Measurements from ENCODE around the gene KLK4.
"Not testable (repeated sequence)": the region's sequence is repeated elsewhere in the genome, so short reads cannot be mapped to it uniquely, and the experiment has no call there.

The KLK4 gene

DNA sequence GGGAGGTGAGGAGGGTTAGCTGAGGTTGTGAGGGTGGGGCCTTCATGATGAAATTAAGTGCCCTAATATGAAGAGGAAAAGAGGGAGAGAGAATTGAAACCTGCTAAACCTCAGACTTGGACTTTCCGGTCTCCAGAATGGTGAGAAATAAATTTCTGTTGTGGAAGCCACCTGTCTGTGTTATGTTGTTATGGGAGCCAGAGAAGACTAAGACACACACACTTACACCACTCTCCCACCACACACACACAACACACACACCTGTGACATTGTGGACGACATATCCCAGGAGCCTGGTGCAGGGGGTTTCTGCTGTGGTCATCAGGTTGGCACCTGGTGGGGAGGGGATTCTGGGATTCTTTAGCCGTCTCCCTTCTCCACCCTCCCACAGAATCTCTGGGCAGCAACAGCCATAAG is 14.0 kb downstream of the KLK4 start:
- Histone ChIP-seq H3K9ac (ENCODE audit: low read length in 2 of 2) (no peak overlapping the region), H3K4me1 (ENCODE audit: control insufficient read depth, insufficient read depth, low read length) (no peaks in the 10 kb centered on the region), H3K9me3 (ENCODE audit: control insufficient read depth in 2 of 2, low read length in 2 of 2) (no peaks in the 10 kb centered on the region), H3K27me3 (ENCODE audit: control insufficient read depth in 1 of 2, insufficient read depth in 2 of 2, low read length in 2 of 2) (peaks cover 6 to 15% of the 10 kb centered on the region in 2 donors), H3K36me3 (ENCODE audit: control insufficient read depth in 2 of 2, insufficient read depth in 2 of 2, low read length in 2 of 2) (no peaks in the 10 kb centered on the region), H3K27ac (ENCODE audit: low read length) (no peak overlapping the region), H3K4me3 (ENCODE audit: low read length in 2 of 2) (no peak overlapping the region)

DNA sequence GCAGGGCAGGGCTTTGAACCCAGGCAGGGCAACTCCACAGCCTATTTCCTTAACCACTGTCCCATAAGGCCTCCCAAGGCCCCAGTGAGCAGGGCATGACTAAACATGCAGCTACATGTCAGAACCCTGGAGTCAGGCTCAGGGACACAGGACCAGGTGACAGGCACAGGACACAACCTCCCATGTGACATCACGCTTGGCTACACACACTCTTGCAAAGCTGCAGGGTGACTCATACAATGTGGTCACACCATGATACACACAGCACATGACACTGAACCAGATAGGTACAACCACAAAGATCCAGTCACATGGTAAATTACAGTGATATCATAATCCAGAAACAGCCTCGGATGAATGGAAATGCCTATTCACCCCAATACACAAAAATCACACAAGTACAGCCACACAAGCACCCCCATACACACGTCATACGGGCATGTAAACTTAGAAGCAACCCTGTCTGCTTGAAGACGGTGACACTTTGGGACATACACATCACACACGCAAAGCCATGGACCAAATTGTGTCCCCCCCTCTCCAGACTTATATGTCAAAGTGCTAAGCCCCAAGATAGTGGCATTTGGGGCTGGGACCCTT is 14.5 kb downstream of the KLK4 start:
- no peak overlapping the region for H3K27ac ChIP-seq (ENCODE audit: low read length)
- H3K36me3 ChIP-seq (ENCODE audit: control insufficient read depth in 2 of 2, insufficient read depth in 2 of 2, low read length in 2 of 2): no peaks in the 10 kb centered on the region
- H3K4me1 ChIP-seq (ENCODE audit: control insufficient read depth, insufficient read depth, low read length): no peaks in the 10 kb centered on the region
- peaks cover 6 to 15% of the 10 kb centered on the region in 2 donors for H3K27me3 ChIP-seq (ENCODE audit: control insufficient read depth in 1 of 2, insufficient read depth in 2 of 2, low read length in 2 of 2)
- H3K9ac ChIP-seq (ENCODE audit: low read length in 2 of 2): no peak overlapping the region
- no peak overlapping the region for H3K4me3 ChIP-seq (ENCODE audit: low read length in 2 of 2)
- H3K9me3 ChIP-seq (ENCODE audit: control insufficient read depth in 2 of 2, low read length in 2 of 2): no peaks in the 10 kb centered on the region

DNA sequence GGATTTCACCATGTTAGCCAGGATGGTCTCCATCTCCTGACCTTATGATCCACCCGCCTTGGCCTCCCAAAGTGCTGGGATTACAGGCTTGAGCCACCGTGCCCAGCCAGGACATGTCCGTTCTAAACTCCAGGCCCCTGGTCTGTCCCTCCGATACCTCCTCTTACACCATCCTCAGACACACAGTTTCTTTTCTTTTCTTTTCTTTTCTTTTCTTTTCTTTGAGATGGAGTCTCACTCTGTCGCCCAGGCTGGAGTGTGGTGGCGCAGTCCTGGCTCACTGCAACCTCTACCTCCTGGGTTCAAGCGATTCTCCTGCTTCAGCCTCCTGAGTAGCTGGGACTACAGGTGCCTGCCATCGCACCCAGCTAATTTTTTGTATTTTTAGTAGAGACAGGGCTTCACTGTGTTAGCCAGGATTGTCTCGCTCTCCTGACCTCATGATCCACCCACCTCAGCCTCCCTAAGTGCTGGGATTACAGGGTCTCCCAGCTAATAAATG is 15.1 kb downstream of the KLK4 start:
- not testable (repeated sequence) for H3K27ac ChIP-seq (ENCODE audit: low read length); H3K4me1 ChIP-seq (ENCODE audit: control insufficient read depth, insufficient read depth, low read length); H3K9me3 ChIP-seq (ENCODE audit: control insufficient read depth in 2 of 2, low read length in 2 of 2); H3K4me3 ChIP-seq (ENCODE audit: low read length in 2 of 2); H3K9ac ChIP-seq (ENCODE audit: low read length in 2 of 2); H3K36me3 ChIP-seq (ENCODE audit: control insufficient read depth in 2 of 2, insufficient read depth in 2 of 2, low read length in 2 of 2)
- peaks cover 6 to 15% of the 10 kb centered on the region in 2 donors for H3K27me3 ChIP-seq (ENCODE audit: control insufficient read depth in 1 of 2, insufficient read depth in 2 of 2, low read length in 2 of 2)

DNA sequence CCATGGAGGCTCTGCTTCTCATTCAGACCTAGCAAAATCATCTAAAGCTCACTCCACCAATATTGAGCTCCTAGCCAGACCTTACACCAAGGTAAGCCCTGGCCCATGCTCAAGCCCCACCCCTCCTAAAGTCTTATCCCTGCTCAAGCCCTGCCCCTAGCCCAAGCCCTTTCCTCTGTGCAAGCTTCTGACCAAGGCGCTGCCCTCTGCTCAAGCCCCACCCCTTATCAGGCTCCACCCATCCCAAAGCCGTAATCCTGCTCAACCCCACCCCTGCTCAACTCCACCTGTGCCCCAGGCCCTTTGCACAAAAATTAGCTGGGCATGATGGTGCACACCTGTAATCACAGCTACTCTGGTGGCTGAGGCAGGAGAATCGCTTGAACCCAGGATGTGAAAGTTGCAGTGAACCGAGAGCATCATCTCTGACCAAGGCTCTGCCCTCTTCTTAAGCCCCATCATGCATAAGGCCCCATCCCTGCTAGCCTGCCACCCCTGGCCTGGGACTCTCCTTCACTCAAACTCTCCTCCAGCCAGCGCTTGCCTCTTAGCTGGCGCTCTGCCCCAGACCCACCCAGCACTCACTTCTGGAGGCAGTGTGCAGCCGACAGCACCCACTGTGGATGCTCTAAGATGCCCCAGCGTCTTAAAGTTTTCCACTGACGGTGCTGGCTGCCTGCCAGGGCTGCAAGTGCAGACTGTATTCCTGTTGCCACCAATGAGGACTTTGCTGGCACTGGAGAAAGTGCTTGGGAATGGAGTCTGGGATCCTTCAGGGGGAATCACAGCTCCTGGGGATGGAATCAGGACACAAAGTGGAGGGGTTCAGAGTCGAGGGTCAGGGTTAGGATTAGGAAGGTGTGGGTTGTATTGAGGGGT is 16.5 kb downstream of the KLK4 start:
- H3K36me3 ChIP-seq (ENCODE audit: control insufficient read depth in 2 of 2, insufficient read depth in 2 of 2, low read length in 2 of 2): no peaks in the 10 kb centered on the region
- no peaks in the 10 kb centered on the region for H3K9me3 ChIP-seq (ENCODE audit: control insufficient read depth in 2 of 2, low read length in 2 of 2)
- no peaks in the 10 kb centered on the region for H3K4me1 ChIP-seq (ENCODE audit: control insufficient read depth, insufficient read depth, low read length)
- H3K9ac ChIP-seq (ENCODE audit: low read length in 2 of 2): no peak overlapping the region
- H3K4me3 ChIP-seq (ENCODE audit: low read length in 2 of 2): no peak overlapping the region
- peaks cover 6 to 15% of the 10 kb centered on the region in 2 donors for H3K27me3 ChIP-seq (ENCODE audit: control insufficient read depth in 1 of 2, insufficient read depth in 2 of 2, low read length in 2 of 2)
- no peak overlapping the region for H3K27ac ChIP-seq (ENCODE audit: low read length)

DNA sequence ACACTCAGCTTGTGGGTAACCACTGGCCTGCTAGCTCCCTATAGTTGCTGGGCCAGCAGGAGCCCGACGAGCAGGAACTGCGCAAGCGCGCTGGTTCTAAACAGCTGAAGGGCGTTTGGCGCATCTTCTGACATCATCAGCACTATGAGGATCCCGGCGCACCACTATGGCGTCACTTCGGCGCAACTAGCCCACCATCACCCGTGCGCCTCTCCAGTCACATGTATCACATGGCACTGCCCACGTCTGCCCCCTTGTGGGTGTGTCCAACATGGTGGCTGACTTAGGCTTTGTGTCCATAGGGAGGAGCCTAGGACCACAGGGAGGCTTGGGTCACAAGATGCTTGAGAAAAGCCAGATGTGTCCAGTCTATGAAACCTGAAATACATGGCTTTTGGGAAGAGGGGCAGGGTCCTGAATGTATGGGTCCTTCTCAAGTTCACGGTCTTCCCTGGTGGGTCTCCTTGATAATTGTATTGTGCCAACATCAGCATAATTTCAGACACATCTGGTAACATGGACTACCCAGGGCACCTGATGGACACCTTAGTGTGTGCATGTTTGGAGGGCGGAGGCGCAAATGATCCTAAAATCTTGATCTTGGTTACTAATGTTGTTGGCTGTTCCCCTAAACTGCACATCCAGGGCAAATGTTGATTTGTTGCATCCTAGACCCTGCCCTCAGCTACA is 18.0 kb downstream of the KLK4 start:
- no peak overlapping the region for H3K4me3 ChIP-seq (ENCODE audit: low read length in 2 of 2)
- no peaks in the 10 kb centered on the region for H3K4me1 ChIP-seq (ENCODE audit: control insufficient read depth, insufficient read depth, low read length)
- H3K9ac ChIP-seq (ENCODE audit: low read length in 2 of 2): no peak overlapping the region
- H3K36me3 ChIP-seq (ENCODE audit: control insufficient read depth in 2 of 2, insufficient read depth in 2 of 2, low read length in 2 of 2): no peaks in the 10 kb centered on the region
- no peak overlapping the region for H3K27ac ChIP-seq (ENCODE audit: low read length)
- peaks cover 6 to 12% of the 10 kb centered on the region in 2 donors for H3K27me3 ChIP-seq (ENCODE audit: control insufficient read depth in 1 of 2, insufficient read depth in 2 of 2, low read length in 2 of 2)
- no peaks in the 10 kb centered on the region for H3K9me3 ChIP-seq (ENCODE audit: control insufficient read depth in 2 of 2, low read length in 2 of 2)

DNA sequence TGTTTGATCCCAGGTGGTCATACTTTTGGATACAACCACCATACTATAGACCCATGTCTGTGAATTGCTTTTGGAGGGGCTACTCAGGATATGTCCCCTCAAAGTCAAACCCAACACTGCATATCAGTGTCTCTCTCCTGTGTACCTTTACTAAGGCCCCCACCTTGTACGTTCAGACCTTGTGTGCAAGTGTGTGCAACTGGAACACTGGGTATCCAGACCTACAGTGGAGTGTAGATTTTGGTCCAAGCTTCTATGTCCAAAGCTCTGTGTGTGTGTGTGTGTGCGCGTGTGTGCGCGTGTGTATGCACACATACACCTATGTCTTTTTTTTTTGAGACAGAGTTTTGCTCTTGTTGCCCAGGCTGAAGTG is 20.0 kb downstream of the KLK4 start:
- H3K4me3 ChIP-seq (ENCODE audit: low read length in 2 of 2): no peak overlapping the region
- no peak overlapping the region for H3K27ac ChIP-seq (ENCODE audit: low read length)
- no peaks in the 10 kb centered on the region for H3K9me3 ChIP-seq (ENCODE audit: control insufficient read depth in 2 of 2, low read length in 2 of 2)
- H3K27me3 ChIP-seq (ENCODE audit: control insufficient read depth in 1 of 2, insufficient read depth in 2 of 2, low read length in 2 of 2): peaks cover 0 to 18% of the 10 kb centered on the region in 2 donors
- no peaks in the 10 kb centered on the region for H3K36me3 ChIP-seq (ENCODE audit: control insufficient read depth in 2 of 2, insufficient read depth in 2 of 2, low read length in 2 of 2)
- no peaks in the 10 kb centered on the region for H3K4me1 ChIP-seq (ENCODE audit: control insufficient read depth, insufficient read depth, low read length)
- no peak overlapping the region for H3K9ac ChIP-seq (ENCODE audit: low read length in 2 of 2)

DNA sequence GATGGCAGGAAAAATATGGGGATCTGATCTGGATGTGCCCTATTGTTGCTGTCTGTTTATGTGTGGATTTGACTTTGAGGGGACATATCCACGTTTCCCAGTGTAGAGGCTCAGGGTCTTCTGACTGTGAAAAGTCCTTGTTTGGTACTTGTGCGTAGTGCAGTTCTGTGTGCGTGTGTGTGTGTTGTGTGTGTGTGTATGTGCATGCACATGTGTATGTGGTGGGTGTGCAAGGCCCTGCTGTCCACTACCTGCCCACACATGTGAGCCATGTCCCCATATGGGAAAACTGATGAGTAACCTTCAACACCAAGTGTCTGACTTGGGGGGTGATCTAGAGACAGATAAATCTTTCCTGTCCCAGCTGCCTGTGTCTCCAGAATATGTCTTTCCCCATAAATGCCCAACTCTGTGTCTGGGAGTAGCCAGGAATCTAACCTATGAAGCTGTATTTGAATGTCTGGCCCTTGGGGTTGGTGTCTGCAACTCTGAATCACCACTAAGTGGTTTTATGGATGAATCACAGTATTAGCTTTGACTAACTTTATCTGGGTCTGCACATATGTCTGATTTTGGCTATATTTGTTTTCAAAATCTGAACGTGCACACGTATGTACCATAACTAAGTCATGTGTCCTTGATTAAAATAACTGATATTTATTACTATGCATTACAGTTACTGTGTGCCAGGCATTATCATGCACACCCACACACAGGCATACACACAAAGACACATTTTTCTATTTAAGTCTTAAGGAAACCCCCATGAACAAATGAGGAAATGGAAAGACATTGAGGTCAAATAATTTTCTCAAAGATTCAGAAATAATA is 20.6 kb downstream of the KLK4 start:
- no peaks in the 10 kb centered on the region for H3K36me3 ChIP-seq (ENCODE audit: control insufficient read depth in 2 of 2, insufficient read depth in 2 of 2, low read length in 2 of 2)
- H3K27me3 ChIP-seq (ENCODE audit: control insufficient read depth in 1 of 2, insufficient read depth in 2 of 2, low read length in 2 of 2): peaks cover 0 to 20% of the 10 kb centered on the region in 2 donors
- no peaks in the 10 kb centered on the region for H3K4me1 ChIP-seq (ENCODE audit: control insufficient read depth, insufficient read depth, low read length)
- no peak overlapping the region for H3K27ac ChIP-seq (ENCODE audit: low read length)
- H3K9me3 ChIP-seq (ENCODE audit: control insufficient read depth in 2 of 2, low read length in 2 of 2): no peaks in the 10 kb centered on the region
- H3K4me3 ChIP-seq (ENCODE audit: low read length in 2 of 2): no peak overlapping the region
- H3K9ac ChIP-seq (ENCODE audit: low read length in 2 of 2): no peak overlapping the region

DNA sequence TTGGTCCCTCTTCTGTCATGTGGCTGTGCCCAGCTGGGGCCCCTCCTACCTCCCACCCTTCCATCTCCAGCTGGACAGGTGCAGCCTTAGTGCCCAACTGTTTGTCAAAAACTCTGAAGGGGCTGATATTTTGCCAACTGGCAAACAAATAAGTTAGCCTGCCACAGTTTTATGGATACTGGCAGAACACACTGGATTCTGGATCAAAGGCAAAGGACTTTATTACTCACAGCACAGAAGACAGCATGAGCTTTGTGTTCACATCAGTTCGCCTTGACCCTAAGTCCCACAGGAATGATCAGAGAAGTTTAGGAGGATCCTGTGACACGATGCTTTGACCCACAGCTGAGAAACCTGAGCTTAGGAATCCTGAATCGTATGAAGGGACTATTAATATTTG is 21.6 kb downstream of the KLK4 start:
- no peak overlapping the region for H3K27ac ChIP-seq (ENCODE audit: low read length)

DNA sequence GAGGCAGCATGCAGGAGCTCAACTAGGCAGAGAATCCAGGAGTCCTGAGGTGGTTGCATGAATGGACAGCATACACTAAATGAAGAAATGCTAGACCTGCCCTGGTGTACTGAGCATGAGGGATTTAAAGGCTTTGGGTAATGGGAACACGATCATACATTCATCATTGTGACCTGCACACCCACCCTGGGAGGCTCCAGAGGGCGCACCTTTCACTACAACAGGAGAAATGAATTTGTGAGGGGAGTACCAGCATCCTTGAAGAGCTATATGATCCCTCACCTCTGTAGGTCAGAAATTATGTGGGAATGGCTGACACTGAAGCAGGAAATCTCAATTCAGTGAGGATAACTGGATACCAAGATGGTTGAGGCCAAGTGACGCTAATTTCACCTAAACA is 29.0 kb downstream of the KLK4 start:
- peaks cover 16 to 22% of the 10 kb centered on the region in 2 donors for H3K27me3 ChIP-seq (ENCODE audit: control insufficient read depth in 1 of 2, insufficient read depth in 2 of 2, low read length in 2 of 2)

More for the DNA sequence above, 21.6 kb downstream of the KLK4 start:
- Histone ChIP-seq H3K4me1 (ENCODE audit: control insufficient read depth, insufficient read depth, low read length) (no peaks in the 10 kb centered on the region), H3K27me3 (ENCODE audit: control insufficient read depth in 1 of 2, insufficient read depth in 2 of 2, low read length in 2 of 2) (peaks cover 0 to 20% of the 10 kb centered on the region in 2 donors), H3K9me3 (ENCODE audit: control insufficient read depth in 2 of 2, low read length in 2 of 2) (no peaks in the 10 kb centered on the region), H3K9ac (ENCODE audit: low read length in 2 of 2) (no peak overlapping the region), H3K4me3 (ENCODE audit: low read length in 2 of 2) (no peak overlapping the region), H3K36me3 (ENCODE audit: control insufficient read depth in 2 of 2, insufficient read depth in 2 of 2, low read length in 2 of 2) (no peaks in the 10 kb centered on the region)

DNA sequence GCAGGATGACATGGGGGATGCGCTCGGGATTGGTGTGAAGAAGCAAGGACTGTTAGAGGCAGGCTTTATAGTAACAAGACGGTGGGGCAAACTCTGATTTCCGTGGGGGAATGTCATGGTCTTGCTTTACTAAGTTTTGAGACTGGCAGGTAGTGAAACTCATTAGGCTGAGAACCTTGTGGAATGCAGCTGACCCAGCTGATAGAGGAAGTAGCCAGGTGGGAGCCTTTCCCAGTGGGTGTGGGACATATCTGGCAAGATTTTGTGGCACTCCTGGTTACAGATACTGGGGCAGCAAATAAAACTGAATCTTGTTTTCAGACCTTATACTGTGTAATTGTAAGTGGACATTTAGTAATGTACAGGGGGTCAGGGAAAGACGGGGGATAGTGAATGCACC is 31.0 kb downstream of the KLK4 start:
- Histone ChIP-seq H3K4me3 (ENCODE audit: low read length in 2 of 2) (no peak overlapping the region), H3K36me3 (ENCODE audit: control insufficient read depth in 2 of 2, insufficient read depth in 2 of 2, low read length in 2 of 2) (no peaks in the 10 kb centered on the region), H3K4me1 (ENCODE audit: control insufficient read depth, insufficient read depth, low read length) (no peaks in the 10 kb centered on the region), H3K27ac (ENCODE audit: low read length) (no peak overlapping the region), H3K9me3 (ENCODE audit: control insufficient read depth in 2 of 2, low read length in 2 of 2) (no peaks in the 10 kb centered on the region), H3K9ac (ENCODE audit: low read length in 2 of 2) (no peak overlapping the region), H3K27me3 (ENCODE audit: control insufficient read depth in 1 of 2, insufficient read depth in 2 of 2, low read length in 2 of 2) (peaks cover 16 to 28% of the 10 kb centered on the region in 2 donors)

More for the DNA sequence above, 29.0 kb downstream of the KLK4 start:
- Histone ChIP-seq H3K9me3 (ENCODE audit: control insufficient read depth in 2 of 2, low read length in 2 of 2) (no peaks in the 10 kb centered on the region), H3K9ac (ENCODE audit: low read length in 2 of 2) (no peak overlapping the region), H3K4me3 (ENCODE audit: low read length in 2 of 2) (no peak overlapping the region), H3K4me1 (ENCODE audit: control insufficient read depth, insufficient read depth, low read length) (no peaks in the 10 kb centered on the region), H3K36me3 (ENCODE audit: control insufficient read depth in 2 of 2, insufficient read depth in 2 of 2, low read length in 2 of 2) (no peaks in the 10 kb centered on the region), H3K27ac (ENCODE audit: low read length) (no peak overlapping the region)
